ENCODE measurements around the gene IER2.
"Not testable (repeated sequence)": the region's sequence is repeated elsewhere in the genome, so short reads cannot be mapped to it uniquely, and the experiment has no call there.

Gene IER2

DNA sequence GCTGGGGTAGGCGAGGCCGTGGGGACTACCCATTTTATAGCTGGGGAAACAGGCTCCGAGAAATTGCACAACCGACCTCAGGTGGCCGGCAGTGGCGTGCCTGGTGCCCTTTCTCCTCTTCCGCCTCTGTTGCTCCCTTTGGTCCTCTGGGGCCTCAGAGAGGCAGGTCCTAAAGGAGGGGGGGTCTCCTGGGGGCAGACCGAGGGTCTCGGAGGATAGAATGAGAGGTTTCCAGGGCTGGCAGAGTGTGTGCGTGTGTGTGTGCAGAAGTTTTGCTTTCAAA, 11.4 kb upstream of the IER2 start:
- no peak for DNase-seq (ENCODE audit: low read depth)

DNA sequence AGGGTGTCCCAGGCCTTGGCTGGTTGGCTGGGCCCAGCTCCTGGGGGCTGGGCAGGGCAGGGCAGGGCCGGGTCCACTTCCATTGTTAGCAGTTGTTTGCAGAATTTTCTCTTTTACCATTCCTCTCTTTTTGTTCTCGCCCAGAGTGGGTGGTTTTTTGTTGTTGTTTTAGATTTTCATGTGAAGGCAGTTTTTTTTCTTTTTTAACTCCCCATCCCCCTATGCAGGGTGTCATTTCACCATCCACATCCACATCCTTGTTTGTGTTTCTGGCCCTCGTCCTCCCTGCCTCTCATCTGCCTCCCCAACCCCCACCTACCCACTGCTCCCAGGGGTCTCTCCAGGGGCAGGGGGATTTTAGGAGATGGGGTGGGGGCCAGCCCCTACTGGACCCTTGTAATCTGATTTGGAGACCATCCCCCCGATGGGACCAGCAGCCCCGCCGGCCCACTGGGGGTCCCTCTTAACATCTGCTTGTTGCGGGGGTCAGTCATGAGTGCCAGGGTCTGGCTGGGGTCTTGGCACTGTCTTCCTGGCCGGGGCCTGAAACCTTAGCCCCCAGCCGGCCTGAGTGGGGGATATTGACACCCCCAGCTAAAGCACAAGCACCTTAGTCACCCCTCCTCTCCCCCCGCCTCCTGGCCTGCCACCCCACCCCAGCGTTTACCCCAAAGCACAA, 10.4 kb upstream of the IER2 start:
- no peak for DNase-seq (ENCODE audit: low read depth)

GRCh38 chr19:13146763-13147563, 3.2 kb upstream of the IER2 start:
- no peak for DNase-seq (ENCODE audit: low read depth)

DNA sequence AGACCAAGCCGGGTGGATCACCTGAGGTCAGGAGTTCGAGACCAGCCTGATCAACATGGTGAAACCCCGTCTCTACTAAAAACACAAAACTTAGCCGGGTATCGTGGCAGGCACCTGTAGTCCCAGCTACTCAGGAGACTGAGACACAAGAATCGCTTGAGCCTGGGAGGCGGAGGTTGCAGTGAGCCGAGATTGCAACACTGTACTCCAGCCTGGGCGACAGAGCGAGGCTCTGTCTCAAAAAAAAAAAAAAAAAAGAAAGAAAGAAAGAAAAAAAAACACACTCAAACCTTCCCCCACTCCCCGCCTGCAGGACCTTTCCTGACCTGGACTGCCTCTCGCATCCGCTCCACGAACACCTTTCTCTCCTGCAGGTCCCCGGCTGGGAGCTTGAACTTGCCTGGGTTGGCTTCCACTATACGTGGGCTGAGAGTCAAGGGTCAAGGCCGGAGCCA, 1.0 kb upstream of the IER2 start:
- DNase-seq (ENCODE audit: low read depth), result not testable (repeated sequence)

- no peak for DNase-seq (ENCODE audit: low read depth)
Observed at GRCh38 chr19:13149628-13150186, 504 bp upstream of the IER2 start.

DNA sequence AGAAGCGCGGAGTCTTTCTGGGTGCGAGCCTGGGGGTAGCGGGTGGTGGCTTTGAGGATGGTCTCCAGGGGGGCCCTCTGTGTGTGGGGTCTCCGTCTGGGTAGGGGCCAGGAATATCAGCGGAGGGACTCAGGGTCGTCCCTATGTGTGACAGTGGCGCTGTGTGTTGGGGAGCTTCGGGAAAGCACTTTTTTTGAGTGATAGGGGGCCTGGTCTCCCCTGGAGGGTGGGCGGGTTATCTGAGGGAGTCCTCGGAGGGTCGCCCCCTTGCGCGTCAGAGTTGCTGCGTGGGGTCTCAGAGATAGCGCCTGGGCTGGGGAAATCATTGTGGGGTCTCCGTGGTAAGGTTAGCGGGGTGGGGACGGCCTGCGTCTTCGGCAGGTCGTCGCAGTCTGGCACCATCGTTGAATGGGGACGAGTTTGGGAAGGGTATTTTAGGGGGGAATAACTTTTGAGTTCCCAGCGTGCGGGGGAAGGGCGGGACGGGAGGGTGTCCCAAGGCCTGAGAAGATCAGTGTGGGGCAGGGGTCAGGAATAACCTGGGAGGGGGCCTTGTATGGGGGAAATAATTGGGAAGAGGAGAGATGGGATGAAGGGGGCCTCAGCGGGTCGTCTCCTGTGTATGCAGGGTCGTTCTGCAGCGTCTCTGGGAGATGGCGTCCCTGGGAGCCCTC, 857 bp downstream of the IER2 start:
- no peak for DNase-seq (ENCODE audit: low read depth)

DNA sequence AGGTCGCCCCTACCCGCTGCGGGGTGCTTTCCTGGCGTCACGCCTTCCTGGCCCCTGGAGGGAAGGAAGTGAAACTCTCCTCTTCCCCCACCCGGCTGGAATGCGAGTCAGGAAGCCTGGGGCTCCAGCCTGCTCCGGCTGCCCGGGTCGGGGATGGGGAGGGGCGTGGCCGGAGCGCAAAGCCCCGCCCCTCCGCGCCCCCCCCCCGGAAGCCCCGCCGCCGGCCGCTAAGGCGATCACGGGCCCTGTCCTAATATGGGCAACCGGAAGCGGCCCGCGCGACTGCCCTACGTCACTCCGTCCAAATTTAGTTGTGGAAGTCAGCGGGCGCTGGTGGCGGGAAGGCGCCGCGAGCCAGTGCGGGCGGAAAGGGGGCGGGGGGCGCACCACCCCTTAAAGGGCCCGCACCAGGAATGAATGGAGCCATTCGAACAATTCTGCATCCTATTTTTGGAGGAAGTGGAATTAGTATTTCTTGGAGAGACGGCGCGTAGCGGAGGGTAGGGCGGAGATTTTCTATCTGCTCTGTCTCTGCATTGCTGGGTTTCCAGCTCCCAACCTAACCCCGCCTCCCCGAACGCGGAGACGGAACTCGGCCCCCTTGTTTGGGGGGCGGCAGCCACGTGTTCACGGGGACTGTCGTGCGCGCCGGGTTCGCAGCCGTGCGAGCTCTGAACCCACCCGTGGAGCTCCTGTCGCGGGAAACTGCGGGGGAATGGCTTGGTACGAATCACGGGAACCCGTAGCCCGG, 1.6 kb downstream of the IER2 start:
- peak; percentile 93 for DNase-seq (ENCODE audit: low read depth)

GRCh38 chr19:13152356-13152973, 2.3 kb downstream of the IER2 start:
- no peak for DNase-seq (ENCODE audit: low read depth)

GRCh38 chr19:13152974-13153568, 2.9 kb downstream of the IER2 start:
- peak; percentile 91 for DNase-seq (ENCODE audit: low read depth)

DNA sequence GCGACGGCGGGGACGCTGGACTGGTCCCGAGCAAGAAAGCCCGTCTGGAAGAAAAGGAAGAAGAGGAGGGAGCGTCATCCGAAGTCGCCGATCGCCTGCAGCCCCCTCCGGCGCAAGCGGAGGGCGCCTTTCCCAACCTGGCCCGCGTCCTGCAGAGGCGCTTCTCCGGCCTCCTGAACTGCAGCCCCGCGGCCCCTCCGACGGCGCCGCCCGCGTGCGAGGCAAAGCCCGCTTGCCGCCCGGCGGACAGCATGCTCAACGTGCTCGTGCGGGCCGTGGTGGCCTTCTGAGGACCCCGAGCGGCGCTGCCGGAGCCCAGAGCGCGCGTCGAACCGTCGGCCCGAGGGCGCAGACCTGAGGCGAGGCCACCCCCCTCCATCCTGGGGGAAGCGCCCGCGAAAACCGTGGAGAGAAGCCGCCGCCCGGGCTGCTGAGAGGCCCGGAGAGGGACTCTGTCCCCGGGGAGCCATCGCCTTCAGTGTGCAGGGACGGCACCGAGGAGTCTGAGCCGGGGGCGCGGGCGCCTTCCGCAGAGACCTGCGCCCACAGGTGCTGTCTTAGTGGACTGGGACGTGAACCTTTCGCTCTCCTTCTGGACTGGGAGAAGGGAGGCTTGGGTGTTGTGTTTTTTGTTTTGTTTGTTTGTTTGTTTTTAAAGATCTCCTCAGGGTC, 3.5 kb downstream of the IER2 start:
- no peak for DNase-seq (ENCODE audit: low read depth)

GRCh38 chr19:13154241-13154778, 4.1 kb downstream of the IER2 start:
- DNase-seq (ENCODE audit: low read depth), result no peak

DNA sequence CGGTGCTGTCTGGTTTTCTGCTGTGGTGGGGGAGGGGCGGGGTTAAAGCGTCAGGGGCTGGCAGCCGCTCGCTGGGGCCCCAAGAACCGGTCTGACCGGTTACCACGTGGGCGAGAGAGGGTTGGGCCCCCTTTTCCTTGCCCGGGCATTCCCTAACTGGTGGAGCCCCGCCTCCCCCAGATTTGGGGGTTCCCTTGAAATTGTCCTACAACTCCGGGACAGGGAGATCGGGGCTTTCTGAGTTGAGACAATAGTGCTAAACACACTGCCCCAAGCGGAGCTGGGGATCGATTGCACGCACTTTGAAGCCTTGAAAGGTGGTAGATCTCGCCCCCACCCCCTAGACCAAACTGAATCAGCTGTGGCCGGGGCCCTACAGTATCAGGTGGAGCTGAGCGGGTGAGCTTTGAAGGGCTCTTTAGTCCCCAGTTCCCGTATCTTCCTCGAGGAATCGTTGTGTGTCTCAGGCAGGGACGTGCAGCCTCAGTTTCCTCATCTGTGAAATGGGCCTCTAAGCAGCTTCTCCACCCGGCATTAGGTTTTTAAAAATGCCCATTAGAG, 4.8 kb downstream of the IER2 start:
- peak; percentile 68 for DNase-seq (ENCODE audit: low read depth)

DNA sequence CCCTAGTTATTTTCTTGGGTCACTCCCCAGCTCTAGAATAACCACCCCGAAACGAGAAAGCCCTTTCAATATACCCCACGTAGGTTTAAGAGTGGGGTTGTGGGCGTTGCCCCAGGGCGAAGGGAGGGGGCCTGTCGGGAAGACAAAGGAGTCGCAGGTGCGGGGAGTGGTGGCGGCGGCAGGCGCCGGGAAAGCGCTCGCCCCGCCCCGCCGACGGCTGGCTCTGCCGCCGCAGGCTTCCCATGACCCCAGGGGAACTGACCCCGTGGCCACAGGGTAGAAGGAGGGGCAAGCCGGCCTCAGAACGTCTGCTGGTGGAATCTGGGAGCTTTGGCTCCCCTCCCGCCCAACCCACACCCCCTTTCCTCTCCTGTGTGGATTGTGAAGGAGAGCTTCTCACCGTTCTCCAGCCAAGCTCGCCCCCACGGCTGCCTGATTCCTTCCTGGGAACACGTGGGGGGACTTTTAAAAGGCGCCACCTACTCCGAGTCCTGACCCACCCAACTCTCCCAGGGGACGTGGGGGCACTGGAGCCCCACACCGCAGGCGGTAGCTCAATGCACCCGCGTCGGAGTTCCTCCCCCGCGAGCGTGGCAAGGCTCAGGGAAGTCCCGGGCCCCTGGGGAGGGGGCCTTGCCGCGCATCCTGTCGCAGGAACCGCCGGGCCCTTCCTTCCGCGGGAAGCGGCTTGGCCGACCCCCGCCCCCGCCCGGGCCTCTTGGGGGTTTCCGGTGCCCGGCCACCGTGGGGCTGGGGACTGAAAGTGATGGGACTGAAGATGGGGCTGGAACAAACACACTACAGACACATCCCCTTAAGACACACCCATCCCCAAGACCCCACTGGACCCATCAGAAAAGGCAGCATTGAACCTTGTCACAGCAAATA, 5.5 kb downstream of the IER2 start:
- DNase-seq (ENCODE audit: low read depth), result peak; percentile 64

DNA sequence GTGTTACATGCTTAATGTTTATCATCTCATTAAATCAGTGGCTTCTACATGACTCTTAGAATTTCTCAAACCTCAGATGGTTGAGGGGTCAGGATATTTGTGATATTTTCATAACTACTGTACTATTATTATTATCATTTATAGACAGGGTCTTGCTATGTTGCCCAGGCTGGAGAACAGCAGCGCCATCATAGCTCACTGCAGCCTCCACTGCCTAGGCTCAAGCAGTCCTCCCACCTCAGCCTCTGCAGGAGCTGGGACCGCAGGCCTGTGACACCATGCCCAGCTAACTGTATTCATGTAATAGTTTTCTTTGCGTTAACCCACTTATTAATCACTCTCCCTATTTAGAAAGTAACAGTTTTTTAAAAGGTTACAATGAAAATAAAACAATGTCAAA, 9.5 kb downstream of the IER2 start:
- DNase-seq (ENCODE audit: low read depth), result no peak

DNA sequence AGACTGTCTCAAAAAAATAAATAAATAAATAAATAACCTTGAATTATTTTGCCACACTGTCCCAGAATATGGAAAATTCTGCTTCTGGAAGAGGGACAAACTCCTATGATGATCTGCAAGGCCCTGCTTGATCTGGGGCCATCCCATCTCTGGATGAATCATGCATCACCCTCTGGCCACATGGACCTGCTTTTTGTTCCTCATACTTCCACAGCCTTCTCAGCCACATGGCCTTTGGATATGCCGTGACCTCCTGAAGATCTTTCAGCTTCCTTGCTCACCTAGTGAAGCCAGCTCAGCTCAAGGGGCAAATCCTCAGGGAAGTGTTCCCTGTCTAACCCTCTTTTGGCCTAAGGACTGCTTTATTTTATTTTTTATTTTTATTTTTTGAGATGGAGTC, 10.3 kb downstream of the IER2 start:
- no peak for DNase-seq (ENCODE audit: low read depth)

GRCh38 chr19:13162724-13163608, 12.8 kb downstream of the IER2 start:
- peak; percentile 78 for DNase-seq (ENCODE audit: low read depth)

- DNase-seq (ENCODE audit: low read depth), result no peak
Observed at GRCh38 chr19:13163609-13164342, 13.6 kb downstream of the IER2 start.
